Panc1 (cell line): ENCODE results near the gene RRBP1. TPM values are rescaled to one million over a fixed set of nuclear protein-coding genes. Genes with fewer than 3 reads are reported as not detected.

Source experiments
- ATAC-seq: fragments of 200-7000 bp; cut with Tn5 transposase; 2 replicates; pipeline ENCODE4 v1.9.1; 2020; ENCODE audit warnings: mild to moderate bottlenecking, moderate library complexity
- BruUV-seq: library from RNA; stranded (reverse); fragments of 400-500 nt; replicated peaks from 2 replicates; lab custom pipeline; 2021; lab: Mats Ljungman, UMichigan
- CTCF ChIA-PET: fragments of 300-600 bp; sonication (Branson Sonifier 250); formaldehyde crosslinking; loops from one replicate; lab custom pipeline; 2022; ENCODE audit warnings: antibody characterized with exemption; lab: Charles Lee
- POLR2A ChIA-PET: fragments of 300-600 bp; sonication (Branson Sonifier 250); formaldehyde crosslinking; loops from one replicate; lab custom pipeline; 2022; ENCODE audit warnings: antibody characterized with exemption; lab: Charles Lee
- DNase-seq: peaks from one replicate; pipeline ENCODE4 v3.0.0-alpha.2; 2010; ENCODE audit warnings: low read depth, low spot score
- H3K27ac ChIP-seq: 2 replicates; pipeline ENCODE4 v1.5.1; 2011; ENCODE audit warnings: mild to moderate bottlenecking, low read length, inconsistent platforms
- H3K27me3 ChIP-seq: fragments of 200-500 bp; sonication (Bioruptor generic); 2 replicates; pipeline ENCODE4 v1.6.0; 2014; ENCODE audit warnings: low read length, inconsistent platforms; ENCODE audit not compliant: control insufficient read depth, insufficient read depth
- H3K36me3 ChIP-seq: fragments of 200-500 bp; sonication (Bioruptor generic); 2 replicates; pipeline ENCODE4 v1.5.1; 2014; ENCODE audit warnings: inconsistent platforms, mild to moderate bottlenecking, low read length, moderate library complexity; ENCODE audit not compliant: control insufficient read depth, insufficient read depth
- H3K4me1 ChIP-seq: 2 replicates; pipeline ENCODE4 v1.5.1; 2011; ENCODE audit warnings: inconsistent platforms, mild to moderate bottlenecking, low read length, moderate library complexity; ENCODE audit not compliant: control insufficient read depth, insufficient read depth
- H3K4me3 ChIP-seq, 2 experiments: 2 replicates each; pipeline ENCODE4 v1.5.1; 2011 to 2012; ENCODE audit warnings: low read depth in 2 of 2, low read length in 2 of 2, mild to moderate bottlenecking in 2 of 2, inconsistent platforms in 1 of 2, moderate library complexity in 1 of 2
- H3K9me3 ChIP-seq: fragments of 200-500 bp; sonication (Bioruptor generic); 2 replicates; pipeline ENCODE4 v1.5.1; 2014; ENCODE audit warnings: low read depth, mild to moderate bottlenecking, inconsistent platforms, low read length, moderate library complexity; ENCODE audit not compliant: control insufficient read depth, insufficient read depth
- CTCF ChIP-seq: fragments of 450-650 bp; IDR thresholded peaks from 2 replicates; pipeline ENCODE4 v1.5.1; 2017; ENCODE audit warnings: mild to moderate bottlenecking
- POLR2AphosphoS5 ChIP-seq: IDR thresholded peaks from 2 replicates; pipeline ENCODE4 v1.6.1; 2012; ENCODE audit warnings: mild to moderate bottlenecking, low read depth, low read length, moderate library complexity
- REST ChIP-seq, 2 experiments: IDR thresholded peaks; 2 replicates each; pipeline ENCODE4 v1.6.1; 2011 to 2012; ENCODE audit warnings: low read depth in 2 of 2, control low read depth in 1 of 2, low read length in 1 of 2, mild to moderate bottlenecking in 1 of 2, moderate library complexity in 1 of 2; ENCODE audit not compliant: insufficient read depth in 1 of 2
- SIN3A ChIP-seq: IDR thresholded peaks from 2 replicates; pipeline ENCODE4 v1.6.1; 2012; ENCODE audit warnings: low read depth, mild to moderate bottlenecking, low read length, moderate library complexity, borderline replicate concordance; ENCODE audit not compliant: insufficient read depth
- TCF7L2 ChIP-seq: IDR thresholded peaks from 2 replicates; pipeline ENCODE4 v1.6.1; 2011; ENCODE audit warnings: mild to moderate bottlenecking, low read depth, low read length, inconsistent platforms
- in situ Hi-C: cut with HindIII; loops from 2 replicates; pipeline ENCODE4 v1.10.0; 2016; ENCODE audit warnings: low sequenced_read_pairs, low pct_unique_long_range_greater_than_20kb
- intact Hi-C: fragments of 100-400 bp; cut with micrococcal nuclease; formaldehyde crosslinking; loops from one replicate; pipeline ENCODE4 v1.10.0; 2022; ENCODE audit not compliant: unreplicated experiment
- total RNA-seq: library from RNA; stranded (reverse); gene quantifications from one replicate; pipeline ENCODE4 v1.2.1, GENCODE V29; 2021; ENCODE audit not compliant: unreplicated experiment

Gene RRBP1
- total RNA-seq, 1 experiment from 2014 or later, result 152 TPM

GRCh38 chr20:17617868-17618672 is 64.0 kb downstream of the RRBP1 start:
- Histone ChIP-seq H3K4me3 (no peak overlapping the region), H3K4me1 (peaks cover 25% of the 10 kb centered on the region), H3K27me3 (no peaks in the 10 kb centered on the region), H3K9me3 (no peaks in the 10 kb centered on the region), H3K27ac (no peak overlapping the region), H3K36me3 (no peaks in the 10 kb centered on the region; the same call in 1 of the 2 replicates)
- in situ Hi-C loops, result no loop called here
- DNase-seq (no peak), ATAC-seq (no peak)
- ChIA-PET POLR2A (no interaction called here), CTCF (interaction anchor here (0.6 to 1.6 kb wide), 4 partner anchors 44 to 818 kb away, joined by 3 to 7 read pairs (median 4); no protein-coding TSS in a partner anchor)
- BruUV-seq, result no TSS peak
- TF ChIP-seq CTCF (no peak), REST (IDR thresholded peaks at IDR 0.05; ENCODE audit: insufficient read depth in 1 of 2, low read depth in 2 of 2, low read length in 1 of 2) (no peak), POLR2AphosphoS5 (no peak), TCF7L2 (no peak)
- intact Hi-C loops, result loop anchor here (1.0 to 2.0 kb wide), 2 partner anchors 81 to 113 kb away; no protein-coding TSS in a partner anchor

DNA sequence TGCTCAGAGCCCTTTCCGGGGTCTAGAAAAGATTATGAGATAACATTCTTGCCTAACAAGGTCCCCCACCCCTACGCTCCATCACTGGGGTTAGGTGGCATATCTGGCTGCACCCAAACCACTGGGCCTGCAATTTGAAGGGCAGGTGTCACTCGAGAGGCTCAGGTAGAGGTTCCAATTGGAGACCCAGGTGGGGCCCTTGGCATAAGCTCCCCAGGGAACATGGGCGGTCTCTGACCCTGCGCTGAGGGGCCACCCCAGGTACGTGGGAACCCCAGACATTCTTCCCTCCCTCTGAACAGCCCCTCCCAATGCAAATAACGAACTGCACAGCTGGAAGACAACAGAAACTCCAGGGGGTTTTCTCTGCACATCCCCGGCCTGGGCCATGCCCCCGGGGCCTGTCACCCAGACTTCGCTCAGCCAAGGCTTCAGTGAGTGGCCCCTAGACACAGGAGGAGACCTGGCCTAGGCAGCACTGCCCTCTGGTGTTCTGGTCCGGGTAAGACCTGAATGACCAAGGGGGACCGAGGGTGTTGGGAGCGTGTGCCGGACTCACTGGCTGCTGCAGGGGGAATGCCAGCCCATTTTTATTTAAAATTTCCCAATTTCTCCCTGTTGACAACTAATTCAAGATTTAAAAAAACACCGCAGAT is 64.7 kb downstream of the RRBP1 start:
- DNase-seq (peak; percentile 13), ATAC-seq (peak; percentile 68)
- Histone ChIP-seq H3K36me3 (no peaks in the 10 kb centered on the region; the same call in 1 of the 2 replicates), H3K27me3 (no peaks in the 10 kb centered on the region), H3K27ac (no peak overlapping the region), H3K9me3 (no peaks in the 10 kb centered on the region), H3K4me3 (no peak overlapping the region), H3K4me1 (peaks cover 32% of the 10 kb centered on the region)
- no peak for TF ChIP-seq SIN3A
- peak; percentile 93 for TF ChIP-seq CTCF
- intact Hi-C loops, result loop anchor here (1.0 to 2.0 kb wide), 2 partner anchors 81 to 112 kb away; no protein-coding TSS in a partner anchor
- CTCF ChIA-PET, result interaction anchor here (1.3 to 1.6 kb wide), 3 partner anchors 81 to 113 kb away, joined by 3 to 7 read pairs (median 4); no protein-coding TSS in a partner anchor
- in situ Hi-C loops, result no loop called here
- no TSS peak for BruUV-seq
- POLR2A ChIA-PET, result no interaction called here
